ENCODE measurements around the gene PAMR1. TPM values are rescaled to one million over a fixed set of nuclear protein-coding genes. Genes with fewer than 3 reads are reported as not detected.
"Not testable (repeated sequence)": the region's sequence is repeated elsewhere in the genome, so short reads cannot be mapped to it uniquely, and the experiment has no call there.

The PAMR1 gene
- total RNA-seq, 1 donor from 2014 or later = 14.7 TPM

- DNase-seq (ENCODE audit: low spot score) = no peak
Measured at GRCh38 chr11:35543481-35543880, 18.1 kb upstream of the PAMR1 start.

GRCh38 chr11:35541621-35542375 lies 16.4 kb upstream of the PAMR1 start:
- DNase-seq (ENCODE audit: low spot score) = peak; percentile 61

GRCh38 chr11:35540526-35540925 lies 15.1 kb upstream of the PAMR1 start:
- no peak for DNase-seq (ENCODE audit: low spot score)

GRCh38 chr11:35539781-35540281 lies 14.4 kb upstream of the PAMR1 start:
- DNase-seq (ENCODE audit: low spot score) = peak; percentile 73

GRCh38 chr11:35539256-35539655 lies 13.8 kb upstream of the PAMR1 start:
- DNase-seq (ENCODE audit: low spot score) = no peak

GRCh38 chr11:35536470-35536869 lies 11.1 kb upstream of the PAMR1 start:
- no peak for DNase-seq (ENCODE audit: low spot score)

GRCh38 chr11:35531246-35531645 lies 5.8 kb upstream of the PAMR1 start:
- no peak for DNase-seq (ENCODE audit: low spot score)

GRCh38 chr11:35529971-35530495 lies 4.6 kb upstream of the PAMR1 start:
- no peak for DNase-seq (ENCODE audit: low spot score)

- no peak for DNase-seq (ENCODE audit: low spot score)
Measured at GRCh38 chr11:35526370-35526792, 965 bp upstream of the PAMR1 start.

GRCh38 chr11:35524780-35525179 lies 636 bp downstream of the PAMR1 start:
- DNase-seq (ENCODE audit: low spot score) = no peak

GRCh38 chr11:35523861-35524260 lies 1.6 kb downstream of the PAMR1 start:
- no peak for DNase-seq (ENCODE audit: low spot score)

GRCh38 chr11:35523331-35523768 lies 2.1 kb downstream of the PAMR1 start:
- no peak for DNase-seq (ENCODE audit: low spot score)

- DNase-seq (ENCODE audit: low spot score) = not testable (repeated sequence)
Measured at GRCh38 chr11:35522091-35522490, 3.3 kb downstream of the PAMR1 start.

- no peak for DNase-seq (ENCODE audit: low spot score)
Measured at GRCh38 chr11:35520376-35520775, 5.0 kb downstream of the PAMR1 start.

GRCh38 chr11:35518766-35519165 lies 6.7 kb downstream of the PAMR1 start:
- DNase-seq (ENCODE audit: low spot score) = no peak

GRCh38 chr11:35517481-35517880 lies 7.9 kb downstream of the PAMR1 start:
- no peak for DNase-seq (ENCODE audit: low spot score)

GRCh38 chr11:35516403-35516802 lies 9.0 kb downstream of the PAMR1 start:
- no peak for DNase-seq (ENCODE audit: low spot score)

- no peak for DNase-seq (ENCODE audit: low spot score)
Measured at GRCh38 chr11:35515224-35515623, 10.2 kb downstream of the PAMR1 start.

- no peak for DNase-seq (ENCODE audit: low spot score)
Measured at GRCh38 chr11:35514481-35514880, 10.9 kb downstream of the PAMR1 start.

GRCh38 chr11:35511666-35512065 lies 13.8 kb downstream of the PAMR1 start:
- no peak for DNase-seq (ENCODE audit: low spot score)

GRCh38 chr11:35507688-35508087 lies 17.7 kb downstream of the PAMR1 start:
- DNase-seq (ENCODE audit: low spot score) = no peak

- DNase-seq (ENCODE audit: low spot score) = no peak
Measured at GRCh38 chr11:35501776-35502175, 23.6 kb downstream of the PAMR1 start.

- DNase-seq (ENCODE audit: low spot score) = no peak
Measured at GRCh38 chr11:35500744-35501143, 24.7 kb downstream of the PAMR1 start.

Data from ureter (tissue), 1 donor.